Epithelial cell of esophagus (primary cell): ENCODE measurements around the gene RERE.

ENCODE experiments used
- DNase-seq: peaks from one replicate; pipeline ENCODE4 v3.0.0; 2010; ENCODE audit warnings: low read depth
- H3K4me3 ChIP-seq: 2 replicates; pipeline ENCODE4 v1.5.1; 2011; ENCODE audit warnings: mild to moderate bottlenecking, low read length, control low read depth
- CTCF ChIP-seq: IDR thresholded peaks from 2 replicates; pipeline ENCODE4 v1.5.1; 2011; ENCODE audit warnings: low read depth, mild to moderate bottlenecking, low read length, control low read depth, inconsistent platforms; ENCODE audit not compliant: insufficient read depth; ENCODE audit errors: missing control alignments

The RERE gene

GRCh38 chr1:8814865-8815264 is 2.6 kb downstream of the RERE start:
- no peak for TF ChIP-seq CTCF
- DNase-seq, result peak; percentile 45
- H3K4me3 ChIP-seq, result no peak overlapping the region

GRCh38 chr1:8813991-8814390 is 3.4 kb downstream of the RERE start:
- no peak overlapping the region for H3K4me3 ChIP-seq
- TF ChIP-seq CTCF, result no peak
- no peak for DNase-seq

- no peak overlapping the region for H3K4me3 ChIP-seq
- no peak for DNase-seq
- no peak for TF ChIP-seq CTCF
Observed at GRCh38 chr1:8813016-8813763, 4.2 kb downstream of the RERE start.

GRCh38 chr1:8812081-8812480 is 5.4 kb downstream of the RERE start:
- no peak for DNase-seq
- H3K4me3 ChIP-seq, result no peak overlapping the region
- no peak for TF ChIP-seq CTCF

GRCh38 chr1:8810987-8811386 is 6.5 kb downstream of the RERE start:
- H3K4me3 ChIP-seq, result no peak overlapping the region
- no peak for DNase-seq
- TF ChIP-seq CTCF, result no peak

GRCh38 chr1:8809342-8809736 is 8.1 kb downstream of the RERE start:
- no peak for TF ChIP-seq CTCF
- no peak for DNase-seq
- no peak overlapping the region for H3K4me3 ChIP-seq

- no peak for TF ChIP-seq CTCF
- DNase-seq, result no peak
- no peak overlapping the region for H3K4me3 ChIP-seq
Observed at GRCh38 chr1:8807004-8807403, 10.4 kb downstream of the RERE start.
